ENCODE results near the gene SORCS1. TPM values are rescaled to one million over a fixed set of nuclear protein-coding genes. Genes with fewer than 3 reads are reported as not detected.

The SORCS1 gene
- total and polyA plus RNA-seq, 2 of the 8 experiments (the other 6 are each of a cell fraction or from before 2014, with no cell fraction given), result 4.1 to 4.6 TPM

DNA sequence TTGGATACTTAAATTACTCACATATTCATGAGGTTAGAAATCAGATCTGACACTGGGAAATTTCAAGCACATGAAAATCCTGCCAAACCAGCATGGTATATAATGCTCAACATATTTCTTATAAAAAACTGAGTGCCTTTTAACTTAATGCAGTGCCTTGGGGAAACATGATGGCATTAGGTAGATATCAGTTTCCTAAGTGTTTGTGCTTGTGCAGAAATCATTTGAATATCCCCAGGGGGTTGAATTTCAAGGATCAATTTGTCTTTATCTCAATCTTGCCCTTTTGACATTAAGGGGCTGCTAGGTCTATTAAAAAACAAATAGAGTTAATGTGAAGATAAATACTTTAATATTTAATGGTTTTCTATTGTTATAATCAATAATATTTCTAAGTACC lies 396.3 kb downstream of the SORCS1 start:
- Histone ChIP-seq H3K79me1 (ENCODE audit: low read depth, low read length) (no peaks in the 10 kb centered on the region), H3K14ac (ENCODE audit: insufficient read length) (no peak overlapping the region), H3K4ac (replicated peaks; ENCODE audit: insufficient read length, low read depth, low read length) (no peak overlapping the region), H3K18ac (ENCODE audit: extremely low read depth, low read length) (no peak overlapping the region), H4K91ac (replicated peaks; ENCODE audit: insufficient read length, low read length) (no peak overlapping the region), H2AFZ (ENCODE audit: low read length) (no peak overlapping the region), H2BK12ac (ENCODE audit: low read depth, low read length) (no peak overlapping the region), H3K9me3 (ENCODE audit: insufficient read depth in 2 of 2, low read depth in 1 of 2, low read length in 1 of 2) (no peaks in the 10 kb centered on the region), H3K23ac (ENCODE audit: insufficient read length) (no peak overlapping the region), H3K79me2 (ENCODE audit: control insufficient read depth in 1 of 2, insufficient read depth in 2 of 2, low read length in 2 of 2) (no peaks in the 10 kb centered on the region), H3K9ac (replicated peaks in 1 of 4; ENCODE audit: extremely low read depth in 1 of 4, low read depth in 3 of 4, low read length in 3 of 4) (no peak overlapping the region), H3K4me2 (ENCODE audit: insufficient read depth in 1 of 2, low read depth in 2 of 2, low read length in 2 of 2) (no peak overlapping the region), H3K27me3 (replicated peaks in 1 of 4; ENCODE audit: control insufficient read depth in 3 of 4, extremely low read depth in 1 of 4, insufficient read depth in 3 of 4, low read length in 3 of 4) (no peaks in the 10 kb centered on the region), H4K8ac (ENCODE audit: extremely low read depth, insufficient read depth, low read length) (no peak overlapping the region), H3K56ac (replicated peaks; ENCODE audit: insufficient read length, low read depth, low read length) (no peak overlapping the region), H3K27ac (ENCODE audit: low read depth, low read length) (no peak overlapping the region), H2BK15ac (ENCODE audit: low read length) (no peak overlapping the region), H3K4me3 (ENCODE audit: extremely low read depth in 1 of 4, insufficient read depth in 2 of 4, low read depth in 3 of 4, low read length in 4 of 4) (no peak overlapping the region), H2BK20ac (ENCODE audit: low read length) (no peak overlapping the region), H2BK5ac (ENCODE audit: low read depth, low read length) (no peak overlapping the region), H3K36me3 (ENCODE audit: control insufficient read depth in 2 of 4, insufficient read depth in 4 of 4, low read length in 3 of 4) (no peaks in the 10 kb centered on the region; a peak in 1 of 8 replicates), H3K23me2 (ENCODE audit: low read depth, low read length) (no peaks in the 10 kb centered on the region), H3K4me1 (replicated peaks in 1 of 4; ENCODE audit: control insufficient read depth in 3 of 4, insufficient read depth in 4 of 4, low read length in 3 of 4) (no peaks in the 10 kb centered on the region), H4K20me1 (replicated peaks in 1 of 2; ENCODE audit: control insufficient read depth in 1 of 2, insufficient read depth in 2 of 2, low read length in 2 of 2) (no peaks in the 10 kb centered on the region), H4K5ac (ENCODE audit: insufficient read length, low read depth, low read length) (no peak overlapping the region), H2AK5ac (ENCODE audit: low read depth, low read length) (no peak overlapping the region), H2BK120ac (replicated peaks; ENCODE audit: low read depth, low read length) (no peak overlapping the region)
- FAIRE-seq (no peak), DNase-seq (ENCODE audit: low read depth in 1 of 2, low spot score in 2 of 2) (no peak)
- ChIA-PET POLR2A (ENCODE audit: partially characterized antibody) (no interaction called here), CTCF (ENCODE audit: partially characterized antibody) (interaction anchor here (0.5 to 1.8 kb wide), 7 partner anchors 25 to 225 kb away, joined by 3 to 7 read pairs (median 4); no protein-coding TSS in a partner anchor)
- TF ChIP-seq GABPA (IDR thresholded peaks at IDR 0.05; ENCODE audit: borderline replicate concordance, insufficient read depth, low read length), result no peak
